ENCODE results near the gene BBOX1.

DNA sequence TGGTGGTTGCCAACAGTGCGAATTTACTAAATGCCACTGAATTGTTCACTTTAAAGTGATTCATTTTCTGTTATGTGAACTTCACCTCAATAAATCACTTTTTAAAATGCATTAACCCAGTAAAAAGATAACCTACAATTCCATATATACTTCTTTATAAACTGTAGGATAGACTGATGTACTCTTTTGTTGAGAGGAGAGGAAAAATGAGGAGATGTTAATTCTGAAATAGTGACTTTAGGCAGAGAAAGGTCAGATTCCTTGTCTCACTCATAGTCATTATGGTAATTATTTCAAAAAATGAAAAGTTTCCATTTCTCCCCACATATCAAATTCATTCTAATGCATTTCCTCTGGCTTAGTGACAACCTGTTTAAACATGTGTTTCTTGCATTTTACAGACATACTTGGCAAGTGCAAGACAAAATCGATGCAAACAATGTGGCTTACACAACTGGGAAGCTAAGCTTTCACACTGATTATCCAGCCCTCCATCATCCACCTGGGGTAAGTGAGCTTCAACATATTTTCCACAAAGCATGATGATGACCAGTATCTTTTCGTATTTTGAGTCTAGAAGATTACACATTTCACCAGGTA is 74.5 kb downstream of the BBOX1 start:
- TF ChIP-seq PHF8 (conservative IDR thresholded peaks at IDR 0.05; ENCODE audit: low read depth, low read length) (no peak), TEAD4 (IDR thresholded peaks at IDR 0.05; ENCODE audit: low read depth, low read length) (no peak), POLR2A (IDR thresholded peaks at IDR 0.05; ENCODE audit: control extremely low read depth in 1 of 2, low read depth in 2 of 2, low read length in 2 of 2) (no peak), CTCF (IDR thresholded peaks at IDR 0.05; ENCODE audit: control extremely low read depth in 1 of 3, insufficient read depth in 1 of 3, low read depth in 1 of 3, low read length in 3 of 3) (no peak), JUN (IDR thresholded peaks at IDR 0.05; ENCODE audit: low read depth, low read length) (no peak), E2F6 (IDR thresholded peaks at IDR 0.05) (no peak), TAF1 (IDR thresholded peaks at IDR 0.05; ENCODE audit: low read depth, low read length) (no peak)

Data from H1 (cell line).